ENCODE measurements around the gene FEM1C. TPM values are rescaled to one million over a fixed set of nuclear protein-coding genes. Genes with fewer than 3 reads are reported as not detected.

The FEM1C gene
- total RNA-seq, 1 experiment from 2014 or later = 11.6 TPM

- DNase-seq (ENCODE audit: low read depth, low spot score) = no peak
- in situ Hi-C loops (cut with HindIII; ENCODE audit: low pct_unique_long_range_greater_than_20kb, low sequenced_read_pairs) = no loop called here
Measured at GRCh38 chr5:115565233-115565632, 20.7 kb upstream of the FEM1C start.

- in situ Hi-C loops (cut with HindIII; ENCODE audit: low pct_unique_long_range_greater_than_20kb, low sequenced_read_pairs) = no loop called here
- no peak for DNase-seq (ENCODE audit: low read depth, low spot score)
Measured at GRCh38 chr5:115561176-115561575, 16.6 kb upstream of the FEM1C start.

- in situ Hi-C loops (cut with HindIII; ENCODE audit: low pct_unique_long_range_greater_than_20kb, low sequenced_read_pairs) = no loop called here
- DNase-seq (ENCODE audit: low read depth, low spot score) = no peak
Measured at GRCh38 chr5:115559524-115559923, 14.9 kb upstream of the FEM1C start.

GRCh38 chr5:115558388-115558956, 13.9 kb upstream of the FEM1C start:
- in situ Hi-C loops (cut with HindIII; ENCODE audit: low pct_unique_long_range_greater_than_20kb, low sequenced_read_pairs) = no loop called here
- no peak for DNase-seq (ENCODE audit: low read depth, low spot score)

GRCh38 chr5:115557667-115558387, 13.3 kb upstream of the FEM1C start:
- no peak for DNase-seq (ENCODE audit: low read depth, low spot score)
- in situ Hi-C loops (cut with HindIII; ENCODE audit: low pct_unique_long_range_greater_than_20kb, low sequenced_read_pairs) = no loop called here

GRCh38 chr5:115556276-115556675, 11.7 kb upstream of the FEM1C start:
- no peak for DNase-seq (ENCODE audit: low read depth, low spot score)
- in situ Hi-C loops (cut with HindIII; ENCODE audit: low pct_unique_long_range_greater_than_20kb, low sequenced_read_pairs) = no loop called here

GRCh38 chr5:115555084-115555633, 10.6 kb upstream of the FEM1C start:
- in situ Hi-C loops (cut with HindIII; ENCODE audit: low pct_unique_long_range_greater_than_20kb, low sequenced_read_pairs) = no loop called here
- DNase-seq (ENCODE audit: low read depth, low spot score) = no peak

GRCh38 chr5:115553082-115553481, 8.5 kb upstream of the FEM1C start:
- no peak for DNase-seq (ENCODE audit: low read depth, low spot score)
- in situ Hi-C loops (cut with HindIII; ENCODE audit: low pct_unique_long_range_greater_than_20kb, low sequenced_read_pairs) = no loop called here

GRCh38 chr5:115551415-115551814, 6.8 kb upstream of the FEM1C start:
- DNase-seq (ENCODE audit: low read depth, low spot score) = no peak

GRCh38 chr5:115549154-115549553, 4.6 kb upstream of the FEM1C start:
- peak; percentile 62 for DNase-seq (ENCODE audit: low read depth, low spot score)
- in situ Hi-C loops (cut with HindIII; ENCODE audit: low pct_unique_long_range_greater_than_20kb, low sequenced_read_pairs) = no loop called here

More at GRCh38 chr5:115551415-115551814, 6.8 kb upstream of the FEM1C start:
- in situ Hi-C loops (cut with HindIII; ENCODE audit: low pct_unique_long_range_greater_than_20kb, low sequenced_read_pairs) = no loop called here

- DNase-seq (ENCODE audit: low read depth, low spot score) = no peak
- in situ Hi-C loops (cut with HindIII; ENCODE audit: low pct_unique_long_range_greater_than_20kb, low sequenced_read_pairs) = no loop called here
Measured at GRCh38 chr5:115548683-115549082, 4.1 kb upstream of the FEM1C start.

GRCh38 chr5:115545351-115545882, 842 bp upstream of the FEM1C start:
- no peak for DNase-seq (ENCODE audit: low read depth, low spot score)
- in situ Hi-C loops (cut with HindIII; ENCODE audit: low pct_unique_long_range_greater_than_20kb, low sequenced_read_pairs) = no loop called here

GRCh38 chr5:115544043-115544435, 536 bp downstream of the FEM1C start:
- peak; percentile 11 for DNase-seq (ENCODE audit: low read depth, low spot score)
- in situ Hi-C loops (cut with HindIII; ENCODE audit: low pct_unique_long_range_greater_than_20kb, low sequenced_read_pairs) = no loop called here

GRCh38 chr5:115543365-115544042, 1.1 kb downstream of the FEM1C start:
- in situ Hi-C loops (cut with HindIII; ENCODE audit: low pct_unique_long_range_greater_than_20kb, low sequenced_read_pairs) = no loop called here
- peak; percentile 26 for DNase-seq (ENCODE audit: low read depth, low spot score)

GRCh38 chr5:115542651-115543364, 1.8 kb downstream of the FEM1C start:
- in situ Hi-C loops (cut with HindIII; ENCODE audit: low pct_unique_long_range_greater_than_20kb, low sequenced_read_pairs) = no loop called here
- no peak for DNase-seq (ENCODE audit: low read depth, low spot score)

GRCh38 chr5:115542086-115542485, 2.5 kb downstream of the FEM1C start:
- DNase-seq (ENCODE audit: low read depth, low spot score) = no peak
- in situ Hi-C loops (cut with HindIII; ENCODE audit: low pct_unique_long_range_greater_than_20kb, low sequenced_read_pairs) = no loop called here

- in situ Hi-C loops (cut with HindIII; ENCODE audit: low pct_unique_long_range_greater_than_20kb, low sequenced_read_pairs) = no loop called here
- no peak for DNase-seq (ENCODE audit: low read depth, low spot score)
Measured at GRCh38 chr5:115541611-115542010, 3.0 kb downstream of the FEM1C start.
